ENCODE data around the gene C1orf159. TPM values are rescaled to one million over a fixed set of nuclear protein-coding genes. Genes with fewer than 3 reads are reported as not detected.
"Not testable (repeated sequence)": the region's sequence is repeated elsewhere in the genome, so short reads cannot be mapped to it uniquely, and the experiment has no call there.

Gene C1orf159
- total and polyA plus RNA-seq, 2 experiments from 2014 or later: 9.6 to 21.5 TPM

DNA sequence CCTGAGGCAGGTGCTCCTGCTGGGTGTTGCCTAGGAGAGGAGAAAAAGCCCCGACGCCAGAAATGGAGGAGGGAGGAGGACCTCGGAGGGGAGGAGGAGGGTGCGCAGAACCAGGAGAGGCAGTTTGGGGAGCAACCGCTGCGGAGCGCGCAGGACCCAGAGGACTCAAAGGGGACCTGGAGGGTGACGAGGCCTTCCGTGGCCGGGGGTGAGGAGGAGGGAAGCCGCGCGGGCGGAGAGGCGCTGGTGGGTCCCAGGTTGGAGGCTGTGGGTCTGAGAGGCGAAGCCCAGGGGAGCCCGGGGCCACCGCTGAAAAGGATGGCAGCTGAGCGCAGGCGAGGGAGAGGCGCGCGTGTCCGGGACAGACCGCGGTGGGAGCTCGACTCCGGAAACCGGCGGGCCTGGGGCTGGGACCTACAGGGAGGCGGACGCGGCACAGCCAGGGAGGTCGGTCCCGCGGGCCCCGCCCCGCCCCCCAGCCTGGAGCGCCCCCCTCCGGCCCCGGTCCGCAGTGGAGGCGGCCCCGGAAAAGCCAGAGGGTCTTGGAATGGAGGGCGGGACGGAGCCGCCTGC lies 56.9 kb downstream of the C1orf159 start:
- H3K27ac ChIP-seq (ENCODE audit: low read depth): no peak overlapping the region
- H4K20me1 ChIP-seq (replicated peaks; ENCODE audit: insufficient read depth): no peaks in the 10 kb centered on the region; the same call in 1 of the 2 replicates
- peak; percentile 53 for ATAC-seq
- no peaks in the 10 kb centered on the region for H3K36me3 ChIP-seq (ENCODE audit: insufficient read depth)
- H3K4me3 ChIP-seq: peak overlapping the region; percentile 68
- Mint-ChIP-seq H3K4me3 (peak overlapping the region; percentile 77), H3K4me1 (peaks cover 3% of the 10 kb centered on the region; the same call in 2 of the 3 replicates), H3K9me3 (no peaks in the 10 kb centered on the region), H3K27me3 (ENCODE audit: insufficient read depth, low read depth, poor library complexity) (peaks cover 54% of the 10 kb centered on the region), H3K36me3 (ENCODE audit: low read depth) (no peaks in the 10 kb centered on the region), H3K27ac (no peak overlapping the region)
- no peaks in the 10 kb centered on the region for H3K9me2 ChIP-seq (ENCODE audit: insufficient read depth)
- peak overlapping the region; percentile 88 for H3K4me2 ChIP-seq
- peaks cover 52% of the 10 kb centered on the region for H3K27me3 ChIP-seq (ENCODE audit: insufficient read depth)
- peaks cover 5% of the 10 kb centered on the region; the same call in 1 of the 2 replicates for H3K4me1 ChIP-seq (ENCODE audit: insufficient read depth)
- H3K79me2 ChIP-seq (replicated peaks; ENCODE audit: insufficient read depth): no peaks in the 10 kb centered on the region
- no peak overlapping the region for H2AFZ ChIP-seq
- DNase-seq (ENCODE audit: low spot score): peak; percentile 62
- TF ChIP-seq CREB1 (CRISPR knock-in tag; IDR thresholded peaks at IDR 0.05; ENCODE audit: low read depth): no peak
- TF ChIP-seq, protein P1, sequence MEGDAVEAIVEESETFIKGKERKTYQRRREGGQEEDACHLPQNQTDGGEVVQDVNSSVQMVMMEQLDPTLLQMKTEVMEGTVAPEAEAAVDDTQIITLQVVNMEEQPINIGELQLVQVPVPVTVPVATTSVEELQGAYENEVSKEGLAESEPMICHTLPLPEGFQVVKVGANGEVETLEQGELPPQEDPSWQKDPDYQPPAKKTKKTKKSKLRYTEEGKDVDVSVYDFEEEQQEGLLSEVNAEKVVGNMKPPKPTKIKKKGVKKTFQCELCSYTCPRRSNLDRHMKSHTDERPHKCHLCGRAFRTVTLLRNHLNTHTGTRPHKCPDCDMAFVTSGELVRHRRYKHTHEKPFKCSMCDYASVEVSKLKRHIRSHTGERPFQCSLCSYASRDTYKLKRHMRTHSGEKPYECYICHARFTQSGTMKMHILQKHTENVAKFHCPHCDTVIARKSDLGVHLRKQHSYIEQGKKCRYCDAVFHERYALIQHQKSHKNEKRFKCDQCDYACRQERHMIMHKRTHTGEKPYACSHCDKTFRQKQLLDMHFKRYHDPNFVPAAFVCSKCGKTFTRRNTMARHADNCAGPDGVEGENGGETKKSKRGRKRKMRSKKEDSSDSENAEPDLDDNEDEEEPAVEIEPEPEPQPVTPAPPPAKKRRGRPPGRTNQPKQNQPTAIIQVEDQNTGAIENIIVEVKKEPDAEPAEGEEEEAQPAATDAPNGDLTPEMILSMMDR (conservative IDR thresholded peaks at IDR 0.05; ENCODE audit: low read depth in 2 of 2): peak; percentile 33 to 43
- TF ChIP-seq ZNF331 (CRISPR knock-in tag; IDR thresholded peaks at IDR 0.05; ENCODE audit: low read depth): no peak
- TF ChIP-seq NANOG (IDR thresholded peaks at IDR 0.05; ENCODE audit: borderline replicate concordance): no peak
- no peak for TF ChIP-seq EZH2 (IDR thresholded peaks at IDR 0.05; ENCODE audit: low read depth, unreplicated experiment)
- no peak for TF ChIP-seq POLR2AphosphoS5 (IDR thresholded peaks at IDR 0.05; ENCODE audit: low read depth)
- no peak for TF ChIP-seq ZNF114 (CRISPR knock-in tag; IDR thresholded peaks at IDR 0.05)
- no peak for TF ChIP-seq EZH2phosphoT487 (IDR thresholded peaks at IDR 0.05; ENCODE audit: unreplicated experiment)
- TF ChIP-seq STAT1 (IDR thresholded peaks at IDR 0.05; ENCODE audit: unreplicated experiment): no peak
- 0 out of 2 replicates have a peak, but pooled peaks cover 5% of the 10 kb centered on the region for H3F3A ChIP-seq (replicated peaks; ENCODE audit: low read depth)

DNA sequence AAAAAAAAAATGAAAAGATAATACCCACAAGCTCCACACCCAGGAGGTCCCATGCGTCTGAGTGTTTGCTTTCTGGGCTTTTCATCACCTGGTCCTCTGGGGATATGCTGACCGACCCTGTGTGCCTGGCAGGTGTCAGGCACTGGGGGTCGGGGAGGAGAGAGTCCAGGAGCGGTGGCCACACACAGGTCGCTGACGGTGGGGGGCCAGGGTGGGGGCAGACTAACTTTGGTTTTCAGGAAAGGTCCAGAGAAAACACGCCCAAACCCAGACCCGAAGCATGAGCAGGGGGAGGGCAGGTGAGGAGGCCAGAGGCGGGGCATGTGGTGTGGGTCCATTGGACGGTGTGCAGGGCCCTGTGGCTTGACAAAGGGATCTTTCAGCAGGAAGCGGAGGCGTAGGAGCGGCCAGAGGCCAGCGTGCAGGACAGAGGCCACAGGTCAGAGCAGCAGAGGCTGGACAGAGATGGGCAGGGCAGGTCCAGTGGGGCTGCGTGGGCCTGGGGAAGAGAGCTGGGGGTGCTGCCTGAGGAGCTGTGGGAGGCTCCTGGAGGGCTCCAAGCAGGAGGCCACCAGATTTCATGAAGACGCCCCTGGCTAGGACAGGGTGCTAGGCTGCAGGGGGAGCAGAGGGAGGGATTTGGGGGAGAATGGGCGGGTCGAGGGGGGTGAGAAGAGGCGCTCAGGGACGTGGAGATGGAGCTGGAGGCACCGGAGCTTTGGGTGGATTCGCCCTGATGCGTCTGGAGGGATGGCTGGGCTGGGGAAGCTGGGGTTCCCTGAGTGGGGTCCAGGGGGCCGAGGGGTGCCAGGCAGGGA lies 57.6 kb downstream of the C1orf159 start:
- Histone ChIP-seq H3K79me2 (replicated peaks; ENCODE audit: insufficient read depth) (no peaks in the 10 kb centered on the region), H3K4me2 (peak overlapping the region; percentile 88; the same call in 1 of the 2 replicates), H3K4me1 (ENCODE audit: insufficient read depth) (peaks cover 5% of the 10 kb centered on the region; the same call in 1 of the 2 replicates), H3K9me2 (ENCODE audit: insufficient read depth) (no peaks in the 10 kb centered on the region), H3K4me3 (peak overlapping the region; percentile 68), H3K36me3 (ENCODE audit: insufficient read depth) (no peaks in the 10 kb centered on the region), H3F3A (replicated peaks; ENCODE audit: low read depth) (0 out of 2 replicates have a peak, but pooled peaks cover 5% of the 10 kb centered on the region), H4K20me1 (replicated peaks; ENCODE audit: insufficient read depth) (no peaks in the 10 kb centered on the region; the same call in 1 of the 2 replicates), H3K27ac (ENCODE audit: low read depth) (no peak overlapping the region), H2AFZ (no peak overlapping the region), H3K27me3 (ENCODE audit: insufficient read depth) (peaks cover 52% of the 10 kb centered on the region)
- Mint-ChIP-seq H3K27me3 (ENCODE audit: insufficient read depth, low read depth, poor library complexity) (peaks cover 52% of the 10 kb centered on the region), H3K27ac (no peak overlapping the region), H3K4me3 (peak overlapping the region; percentile 77), H3K9me3 (no peaks in the 10 kb centered on the region), H3K36me3 (ENCODE audit: low read depth) (peaks cover 4% of the 10 kb centered on the region; the same call in 1 of the 3 replicates), H3K4me1 (peaks cover 3% of the 10 kb centered on the region; the same call in 2 of the 3 replicates)
- peak; percentile 1; the same call in 2 of the 3 replicates for ATAC-seq
- no peak for DNase-seq (ENCODE audit: low spot score)
- TF ChIP-seq CREB1 (CRISPR knock-in tag; IDR thresholded peaks at IDR 0.05; ENCODE audit: low read depth): no peak
- TF ChIP-seq STAT1 (IDR thresholded peaks at IDR 0.05; ENCODE audit: unreplicated experiment): no peak

DNA sequence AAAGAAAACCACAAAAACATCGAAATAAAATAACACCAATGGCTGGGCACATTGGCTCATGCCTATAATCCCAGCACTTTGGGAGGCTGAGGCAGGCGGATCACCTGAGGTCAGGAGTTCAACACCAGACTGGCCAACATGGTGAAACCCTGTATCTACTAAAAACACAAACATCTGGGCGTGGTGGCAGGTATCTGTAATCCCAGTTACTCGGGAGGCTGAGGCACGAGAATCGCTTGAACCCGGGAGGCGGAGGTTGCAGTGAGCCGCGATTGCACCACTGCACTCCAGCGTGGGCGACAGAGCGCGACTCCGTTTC lies 58.2 kb downstream of the C1orf159 start:
- H3K4me1 Mint-ChIP-seq; H2AFZ ChIP-seq; H3K9me3 Mint-ChIP-seq; H3K36me3 Mint-ChIP-seq (ENCODE audit: low read depth); H3K9me2 ChIP-seq (ENCODE audit: insufficient read depth); DNase-seq (ENCODE audit: low spot score); H3K36me3 ChIP-seq (ENCODE audit: insufficient read depth); H3K27ac Mint-ChIP-seq; H3K4me2 ChIP-seq; H3F3A ChIP-seq (replicated peaks; ENCODE audit: low read depth); H3K27ac ChIP-seq (ENCODE audit: low read depth); H3K4me3 ChIP-seq; H4K20me1 ChIP-seq (replicated peaks; ENCODE audit: insufficient read depth); H3K79me2 ChIP-seq (replicated peaks; ENCODE audit: insufficient read depth); H3K4me1 ChIP-seq (ENCODE audit: insufficient read depth); ATAC-seq: not testable (repeated sequence)
- Mint-ChIP-seq H3K4me3 (peak overlapping the region; percentile 50; the same call in 2 of the 3 replicates), H3K27me3 (ENCODE audit: insufficient read depth, low read depth, poor library complexity) (peaks cover 47% of the 10 kb centered on the region)
- H3K27me3 ChIP-seq (ENCODE audit: insufficient read depth): peaks cover 47% of the 10 kb centered on the region
